ENCODE results near the gene IPO11.

The IPO11 gene

GRCh38 chr5:62647241-62647640 lies 234.7 kb downstream of the IPO11 start:
- no peak overlapping the region for H3K9ac ChIP-seq
- H3K27me3 ChIP-seq (ENCODE audit: insufficient read depth, low read depth), result no peaks in the 10 kb centered on the region
- no peak overlapping the region for H3K27ac ChIP-seq
- H4K20me1 ChIP-seq (ENCODE audit: insufficient read depth), result no peaks in the 10 kb centered on the region
- H3K36me3 ChIP-seq (ENCODE audit: insufficient read depth), result no peaks in the 10 kb centered on the region
- H2AFZ ChIP-seq (ENCODE audit: low read depth), result no peak overlapping the region
- TF ChIP-seq, protein P1, sequence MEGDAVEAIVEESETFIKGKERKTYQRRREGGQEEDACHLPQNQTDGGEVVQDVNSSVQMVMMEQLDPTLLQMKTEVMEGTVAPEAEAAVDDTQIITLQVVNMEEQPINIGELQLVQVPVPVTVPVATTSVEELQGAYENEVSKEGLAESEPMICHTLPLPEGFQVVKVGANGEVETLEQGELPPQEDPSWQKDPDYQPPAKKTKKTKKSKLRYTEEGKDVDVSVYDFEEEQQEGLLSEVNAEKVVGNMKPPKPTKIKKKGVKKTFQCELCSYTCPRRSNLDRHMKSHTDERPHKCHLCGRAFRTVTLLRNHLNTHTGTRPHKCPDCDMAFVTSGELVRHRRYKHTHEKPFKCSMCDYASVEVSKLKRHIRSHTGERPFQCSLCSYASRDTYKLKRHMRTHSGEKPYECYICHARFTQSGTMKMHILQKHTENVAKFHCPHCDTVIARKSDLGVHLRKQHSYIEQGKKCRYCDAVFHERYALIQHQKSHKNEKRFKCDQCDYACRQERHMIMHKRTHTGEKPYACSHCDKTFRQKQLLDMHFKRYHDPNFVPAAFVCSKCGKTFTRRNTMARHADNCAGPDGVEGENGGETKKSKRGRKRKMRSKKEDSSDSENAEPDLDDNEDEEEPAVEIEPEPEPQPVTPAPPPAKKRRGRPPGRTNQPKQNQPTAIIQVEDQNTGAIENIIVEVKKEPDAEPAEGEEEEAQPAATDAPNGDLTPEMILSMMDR (conservative IDR thresholded peaks at IDR 0.05; ENCODE audit: low read depth, low read length), result no peak
- no peak overlapping the region for H3K4me3 ChIP-seq (IDR thresholded peaks at IDR 0.05; ENCODE audit: insufficient read depth, low read depth, low read length)
- no peak overlapping the region for H3K4me2 ChIP-seq
- peaks cover 11% of the 10 kb centered on the region for H3K4me1 ChIP-seq (ENCODE audit: low read depth, poor library complexity, severe bottlenecking)
- H3K79me2 ChIP-seq (ENCODE audit: insufficient read depth, low read depth), result no peaks in the 10 kb centered on the region

DNA sequence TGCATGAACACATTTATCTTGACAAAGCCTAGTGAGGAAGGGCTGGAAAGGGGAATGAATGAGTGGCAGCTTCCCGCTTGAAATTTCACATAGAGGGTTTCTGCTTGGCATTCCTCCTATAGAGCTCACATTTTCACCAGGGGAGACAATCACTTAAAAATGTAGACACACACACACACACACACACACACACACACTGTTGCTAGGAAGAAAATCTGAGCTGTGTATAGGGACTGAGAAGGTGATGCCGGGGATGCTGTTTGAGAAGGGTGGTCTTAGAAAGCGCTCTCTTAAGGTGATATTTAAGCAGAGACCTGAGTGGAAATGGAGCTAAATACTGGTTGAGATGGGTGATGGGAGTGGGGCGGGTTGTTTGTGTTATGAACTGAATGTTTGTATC lies 236.5 kb downstream of the IPO11 start:
- H3K27me3 ChIP-seq (ENCODE audit: insufficient read depth, low read depth), result no peaks in the 10 kb centered on the region
- no peaks in the 10 kb centered on the region for H4K20me1 ChIP-seq (ENCODE audit: insufficient read depth)
- H3K4me2 ChIP-seq, result no peak overlapping the region
- no peaks in the 10 kb centered on the region for H3K36me3 ChIP-seq (ENCODE audit: insufficient read depth)
- no peaks in the 10 kb centered on the region for H3K79me2 ChIP-seq (ENCODE audit: insufficient read depth, low read depth)
- no peak overlapping the region for H2AFZ ChIP-seq (ENCODE audit: low read depth)
- peaks cover 11% of the 10 kb centered on the region for H3K4me1 ChIP-seq (ENCODE audit: low read depth, poor library complexity, severe bottlenecking)
- TF ChIP-seq, protein P1 (conservative IDR thresholded peaks at IDR 0.05; ENCODE audit: low read depth, low read length), result no peak
- H3K4me3 ChIP-seq (IDR thresholded peaks at IDR 0.05; ENCODE audit: insufficient read depth, low read depth, low read length), result no peak overlapping the region
- no peak overlapping the region for H3K9ac ChIP-seq
- no peak overlapping the region for H3K27ac ChIP-seq

DNA sequence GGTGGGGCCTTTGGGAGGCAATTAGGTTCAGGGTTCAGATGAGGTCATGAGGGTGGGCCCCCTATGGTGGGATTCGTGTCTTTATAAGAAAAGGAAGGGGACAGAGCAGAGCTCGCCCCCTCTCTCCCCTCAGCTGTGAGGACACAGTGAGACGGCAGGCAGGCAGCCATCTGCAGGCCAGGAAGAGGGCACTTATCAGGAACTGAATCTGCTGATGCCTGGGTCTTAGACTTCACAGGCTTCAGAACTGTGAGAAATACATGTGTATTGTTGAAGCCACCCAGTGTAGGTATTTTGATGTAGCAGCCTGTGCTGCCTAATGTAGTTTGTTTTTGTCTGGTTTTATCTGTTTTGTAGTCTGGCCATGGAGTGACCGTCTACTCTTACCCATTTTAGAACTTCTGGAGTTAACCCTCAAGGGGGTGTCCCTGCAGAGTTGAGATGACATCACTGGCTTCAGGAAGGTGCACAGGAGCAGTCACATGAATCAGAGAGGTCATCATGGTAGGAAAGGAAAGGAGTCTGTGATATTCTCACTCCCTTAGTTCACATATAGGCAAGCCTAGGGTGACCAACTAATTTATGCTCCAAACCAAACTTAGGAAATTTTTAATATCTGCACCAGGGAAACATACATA lies 237.0 kb downstream of the IPO11 start:
- Histone ChIP-seq H2AFZ (ENCODE audit: low read depth) (peak overlapping the region; percentile 20; the same call in 1 of the 2 replicates), H3K27ac (no peak overlapping the region; the same call in 1 of the 2 replicates), H3K27me3 (ENCODE audit: insufficient read depth, low read depth) (no peaks in the 10 kb centered on the region), H3K9ac (no peak overlapping the region), H3K4me2 (no peak overlapping the region; the same call in 1 of the 2 replicates), H3K79me2 (ENCODE audit: insufficient read depth, low read depth) (no peaks in the 10 kb centered on the region), H4K20me1 (ENCODE audit: insufficient read depth) (no peaks in the 10 kb centered on the region), H3K4me1 (ENCODE audit: low read depth, poor library complexity, severe bottlenecking) (peaks cover 11% of the 10 kb centered on the region), H3K4me3 (IDR thresholded peaks at IDR 0.05; ENCODE audit: insufficient read depth, low read depth, low read length) (no peak overlapping the region), H3K36me3 (ENCODE audit: insufficient read depth) (no peaks in the 10 kb centered on the region)
- TF ChIP-seq, protein P1 (conservative IDR thresholded peaks at IDR 0.05; ENCODE audit: low read depth, low read length), result no peak

DNA sequence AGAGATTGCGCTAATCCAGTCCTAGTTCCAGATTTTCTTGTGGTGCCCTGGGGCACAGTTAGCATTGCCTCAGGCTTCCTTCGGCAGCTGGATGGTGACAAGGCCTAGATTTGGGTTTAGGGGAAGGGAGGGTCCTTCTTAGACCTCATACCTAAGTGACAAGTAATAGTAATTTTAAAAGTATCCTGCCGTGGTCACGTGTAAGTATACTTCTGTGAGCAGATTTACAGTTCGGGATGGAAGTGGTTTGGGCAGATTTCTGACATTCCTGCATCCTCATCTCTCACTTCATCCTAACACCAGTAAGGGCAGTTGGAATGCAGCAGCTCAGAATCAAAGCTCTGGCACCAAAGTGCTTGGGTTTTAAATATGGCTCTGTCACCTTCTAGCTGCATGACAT lies 237.6 kb downstream of the IPO11 start:
- Histone ChIP-seq H3K79me2 (ENCODE audit: insufficient read depth, low read depth) (no peaks in the 10 kb centered on the region), H3K27me3 (ENCODE audit: insufficient read depth, low read depth) (no peaks in the 10 kb centered on the region), H3K27ac (no peak overlapping the region), H3K4me2 (no peak overlapping the region; the same call in 1 of the 2 replicates), H3K9ac (no peak overlapping the region), H3K36me3 (ENCODE audit: insufficient read depth) (no peaks in the 10 kb centered on the region), H3K4me3 (IDR thresholded peaks at IDR 0.05; ENCODE audit: insufficient read depth, low read depth, low read length) (no peak overlapping the region), H2AFZ (ENCODE audit: low read depth) (no peak overlapping the region), H3K4me1 (ENCODE audit: low read depth, poor library complexity, severe bottlenecking) (peaks cover 11% of the 10 kb centered on the region), H4K20me1 (ENCODE audit: insufficient read depth) (no peaks in the 10 kb centered on the region)
- TF ChIP-seq, protein P1 (conservative IDR thresholded peaks at IDR 0.05; ENCODE audit: low read depth, low read length), result no peak
